TTC549 (cell line): ENCODE data around the gene CSE1L.
"Not testable (repeated sequence)": the region's sequence is repeated elsewhere in the genome, so short reads cannot be mapped to it uniquely, and the experiment has no call there.

ENCODE experiments used
- FAIRE-seq: peaks from 2 replicates; lab custom pipeline; 2012; peaks lifted over from hg19 to GRCh38; lab: Jason Lieb, UNC

The CSE1L gene

GRCh38 chr20:49133571-49133970, 87.5 kb downstream of the CSE1L start:
- no peak for FAIRE-seq

- FAIRE-seq = not testable (repeated sequence)
These were observed 88.7 kb downstream of the CSE1L start for GRCh38 chr20:49134797-49135196.

GRCh38 chr20:49136817-49137571, 90.9 kb downstream of the CSE1L start:
- FAIRE-seq = no peak

GRCh38 chr20:49138431-49138830, 92.3 kb downstream of the CSE1L start:
- FAIRE-seq = no peak

- no peak for FAIRE-seq
These were observed 94.3 kb downstream of the CSE1L start for GRCh38 chr20:49140411-49140810.

GRCh38 chr20:49140834-49141233, 94.7 kb downstream of the CSE1L start:
- FAIRE-seq = no peak
